B cell (primary cell): ENCODE results near the gene ZER1. TPM values are rescaled to one million over a fixed set of nuclear protein-coding genes. Genes with fewer than 3 reads are reported as not detected.

ENCODE experiments used
- ATAC-seq: fragments of 200-7000 bp; cut with Tn5 transposase; one replicate; pipeline ENCODE4 v1.10.0; 2021; ENCODE audit warnings: low read depth, mild to moderate bottlenecking, moderate number of reproducible peaks, moderate library complexity
- CTCF ChIA-PET: fragments of 350-600 bp; sonication (Branson Sonifier 250); formaldehyde crosslinking; loops from one replicate; lab custom pipeline; 2021; ENCODE audit warnings: antibody characterized with exemption, inconsistent platforms; lab: Charles Lee
- POLR2A ChIA-PET: fragments of 350-600 bp; sonication (Branson Sonifier 250); formaldehyde crosslinking; loops from one replicate; lab custom pipeline; 2021; ENCODE audit warnings: antibody characterized with exemption; lab: Charles Lee
- DNase-seq: peaks from one replicate; pipeline ENCODE4 v3.0.0; 2013
- H2AFZ ChIP-seq: 2 replicates; pipeline ENCODE4 v1.6.1; 2012; ENCODE audit warnings: mild to moderate bottlenecking, low read depth, low read length; ENCODE audit not compliant: insufficient read depth, poor library complexity, severe bottlenecking
- H3K27ac ChIP-seq, 2 donors: 1 replicate in 1 of 2; 2 replicates in 1 of 2; pipeline ENCODE4 v1.5.1; 2012 to 2013; ENCODE audit warnings: low read length in 2 of 2, mild to moderate bottlenecking in 2 of 2, moderate library complexity in 1 of 2
- H3K27me3 ChIP-seq, 4 experiments: fragments of 200-600 bp in 1 of 4; sonication (generic) in 1 of 4; replicated peaks in 1 of 4; 1 replicate in 2 of 4; 2 replicates in 2 of 4; pipeline versions ENCODE4 v1.6.1 to v1.7.0; 2013 to 2016; ENCODE audit warnings: low read length in 3 of 4, mild to moderate bottlenecking in 2 of 4, mixed read lengths in 1 of 4, moderate library complexity in 1 of 4; ENCODE audit not compliant: insufficient read depth in 4 of 4, control insufficient read depth in 3 of 4; ENCODE audit errors: control extremely low read depth in 1 of 4
- H3K36me3 ChIP-seq, 2 experiments: replicated peaks in 1 of 2; 1 replicate in 1 of 2; 2 replicates in 1 of 2; pipeline versions ENCODE4 v1.6.1 to v1.7.1; 2013; ENCODE audit warnings: low read length in 1 of 2; ENCODE audit not compliant: insufficient read depth in 2 of 2, control insufficient read depth in 1 of 2; ENCODE audit errors: control extremely low read depth in 1 of 2, extremely low read depth in 1 of 2
- H3K4me1 ChIP-seq, 2 donors: fragments of 200-600 bp in 1 of 2; sonication (generic) in 1 of 2; 1 replicate in 1 of 2; 2 replicates in 1 of 2; pipeline versions ENCODE4 v1.5.1 to v1.6.1; 2013 to 2017; ENCODE audit warnings: low read length in 2 of 2; ENCODE audit not compliant: control insufficient read depth in 2 of 2, insufficient read depth in 2 of 2
- H3K4me2 ChIP-seq: replicated peaks from 2 replicates; pipeline ENCODE3; 2012; ENCODE audit warnings: mild to moderate bottlenecking, low read depth, low read length; ENCODE audit not compliant: poor library complexity, severe bottlenecking
- H3K4me3 ChIP-seq, 5 experiments: fragments of 200-600 bp in 1 of 5; sonication (generic) in 1 of 5; 1 replicate in 3 of 5; 2 replicates in 2 of 5; pipeline versions ENCODE4 v1.5.1 to v1.7.0; 2011 to 2016; ENCODE audit warnings: low read length in 4 of 5, mild to moderate bottlenecking in 4 of 5, low read depth in 2 of 5, control low read depth in 1 of 5, moderate library complexity in 1 of 5; ENCODE audit not compliant: insufficient read depth in 1 of 5; ENCODE audit errors: control extremely low read depth in 1 of 5, extremely low read depth in 1 of 5
- H3K79me2 ChIP-seq: fragments of 200-600 bp; sonication (generic); one replicate; pipeline ENCODE4 v1.6.0; 2016; ENCODE audit warnings: low read length; ENCODE audit not compliant: control insufficient read depth, insufficient read depth
- H3K9ac ChIP-seq: fragments of 200-600 bp; sonication (generic); 2 replicates; pipeline ENCODE4 v1.6.1; 2017; ENCODE audit warnings: mild to moderate bottlenecking, low read length, moderate library complexity
- H3K9me3 ChIP-seq, 3 donors: one replicate each; pipeline versions ENCODE4 v1.6.1 to v1.7.1; 2013; ENCODE audit warnings: low read length in 2 of 3; ENCODE audit not compliant: control insufficient read depth in 2 of 3, insufficient read depth in 1 of 3; ENCODE audit errors: control extremely low read depth in 1 of 3
- H4K20me1 ChIP-seq: 2 replicates; pipeline ENCODE4 v1.6.0; 2012; ENCODE audit warnings: mild to moderate bottlenecking, low read length; ENCODE audit not compliant: insufficient read depth, control insufficient read depth, poor library complexity, severe bottlenecking
- H3K27ac Mint-ChIP-seq: one replicate; pipeline ENCODE4 v1.8.0; 2021; ENCODE audit warnings: mixed read lengths
- H3K27me3 Mint-ChIP-seq: one replicate; pipeline ENCODE4 v1.8.0; 2021; ENCODE audit warnings: mixed read lengths
- H3K4me1 Mint-ChIP-seq: one replicate; pipeline ENCODE4 v1.8.0; 2021; ENCODE audit warnings: mixed read lengths
- H3K4me3 Mint-ChIP-seq: one replicate; pipeline ENCODE4 v1.8.0; 2021; ENCODE audit warnings: mixed read lengths
- H3K9me3 Mint-ChIP-seq: one replicate; pipeline ENCODE4 v1.8.0; 2022; ENCODE audit warnings: mixed read lengths; ENCODE audit not compliant: insufficient read depth
- CTCF ChIP-seq: fragments of 200-600 bp; IDR thresholded peaks from one replicate; pipeline ENCODE4 v1.8.0; 2022; ENCODE audit warnings: antibody characterized with exemption, mild to moderate bottlenecking
- EZH2 ChIP-seq: IDR thresholded peaks from 2 replicates; pipeline ENCODE4 v1.6.1; 2012; ENCODE audit warnings: borderline replicate concordance, low read depth, mild to moderate bottlenecking, moderate library complexity, low read length; ENCODE audit not compliant: insufficient read depth, poor library complexity, severe bottlenecking
- WGBS: methylation state at CpG from one replicate; pipeline ENCODE4 v1.1.5; 2013; ENCODE audit warnings: missing lambda C conversion rate; ENCODE audit not compliant: insufficient coverage; 5-methylcytosine and 5-hydroxymethylcytosine counted together
- intact Hi-C: fragments of 100-400 bp; cut with micrococcal nuclease; formaldehyde crosslinking; loops from one replicate; pipeline ENCODE4 v1.10.0; 2022
- polyA plus RNA-seq: library from polyadenylated mRNA; depleted of rRNA; stranded (reverse); fragments of >200 nt; gene quantifications from 2 replicates; pipeline ENCODE4 v1.2.3, GENCODE V29; 2012
- total RNA-seq, 2 donors: library from RNA; stranded (reverse); fragments of 120-200 nt in 1 of 2; gene quantifications; 1 replicate in 1 of 2; 2 replicates in 1 of 2; pipeline versions ENCODE4 v1.2.3 to v1.2.4, GENCODE V29; 2013 to 2022

The ZER1 gene
- total and polyA plus RNA-seq, 2 donors (not counting 1 experiment from before 2014, with no cell fraction given) = 26.9 to 42.2 TPM

- no peaks in the 10 kb centered on the region for H3K4me1 ChIP-seq
- no peak overlapping the region for H3K4me3 ChIP-seq
- 88% methylated on average over 9 of the region's 9 CpGs for WGBS
- Mint-ChIP-seq H3K27ac (no peak overlapping the region), H3K4me3 (no peak overlapping the region), H3K9me3 (no peaks in the 10 kb centered on the region), H3K27me3 (no peaks in the 10 kb centered on the region), H3K4me1 (peaks cover 4% of the 10 kb centered on the region)
- H2AFZ ChIP-seq = no peak overlapping the region
- intact Hi-C loops = no loop called here
- H3K79me2 ChIP-seq = peaks cover 39% of the 10 kb centered on the region
- H3K9me3 ChIP-seq = no peaks in the 10 kb centered on the region
- DNase-seq = no peak
- no peak for ATAC-seq
- no peak overlapping the region for H3K27ac ChIP-seq
- H3K4me2 ChIP-seq = no peak overlapping the region
- peaks cover 21% of the 10 kb centered on the region for H4K20me1 ChIP-seq
- TF ChIP-seq CTCF (no peak), EZH2 (no peak)
- no peaks in the 10 kb centered on the region for H3K27me3 ChIP-seq
- ChIA-PET POLR2A (no interaction called here), CTCF (no interaction called here)
- H3K36me3 ChIP-seq = peaks cover 0 to 8% of the 10 kb centered on the region in 2 experiments
- no peak overlapping the region for H3K9ac ChIP-seq
Observed at GRCh38 chr9:128762671-128763449, 8.9 kb downstream of the ZER1 start.

GRCh38 chr9:128757602-128758001, 14.1 kb downstream of the ZER1 start:
- Histone ChIP-seq H4K20me1 (peaks cover under 1% of the 10 kb centered on the region), H3K9me3 (no peaks in the 10 kb centered on the region), H2AFZ (no peak overlapping the region), H3K4me2 (no peak overlapping the region), H3K36me3 (peaks cover 0 to 22% of the 10 kb centered on the region in 2 experiments), H3K9ac (no peak overlapping the region), H3K27ac (no peak overlapping the region), H3K4me3 (no peak overlapping the region), H3K4me1 (no peaks in the 10 kb centered on the region), H3K27me3 (no peaks in the 10 kb centered on the region), H3K79me2 (peaks cover 6% of the 10 kb centered on the region)
- Mint-ChIP-seq H3K4me1 (no peaks in the 10 kb centered on the region), H3K4me3 (no peak overlapping the region), H3K27me3 (no peaks in the 10 kb centered on the region), H3K27ac (no peak overlapping the region), H3K9me3 (no peaks in the 10 kb centered on the region)
- intact Hi-C loops = no loop called here
- ATAC-seq (no peak), DNase-seq (no peak)
- 100% methylated on average over 1 of the region's 6 CpGs for WGBS
- ChIA-PET CTCF (interaction anchor here (0.6 kb wide), 1 partner anchor 1539 kb away, joined by 5 read pairs; no protein-coding TSS in a partner anchor), POLR2A (interaction anchor here (0.6 kb wide), 1 partner anchor 47 kb away, joined by 3 read pairs; no protein-coding TSS in a partner anchor)
- TF ChIP-seq CTCF (no peak), EZH2 (no peak)
